Small intestine (tissue), 7 donors: ENCODE data around the gene MYH9. TPM values are rescaled to one million over a fixed set of nuclear protein-coding genes. Genes with fewer than 3 reads are reported as not detected.

Source experiments
- DNase-seq, 2 donors: peaks; one replicate each; pipeline versions ENCODE4 v3.0.0 to v3.0.0-alpha.2; 2013
- FAIRE-seq: peaks from 2 replicates; lab custom pipeline; 2012; peaks lifted over from hg19 to GRCh38; lab: Jason Lieb, UNC
- H3K27ac ChIP-seq, 3 donors: one replicate each; pipeline ENCODE4 v1.5.1; 2013; ENCODE audit warnings: low read length in 2 of 3, mild to moderate bottlenecking in 2 of 3, control low read depth in 1 of 3, inconsistent platforms in 1 of 3, low read depth in 1 of 3, moderate library complexity in 1 of 3
- H3K27me3 ChIP-seq, 3 donors: one replicate each; pipeline ENCODE4 v1.6.1; 2013; ENCODE audit warnings: low read length in 3 of 3, inconsistent platforms in 1 of 3; ENCODE audit not compliant: control insufficient read depth in 3 of 3, insufficient read depth in 3 of 3
- H3K36me3 ChIP-seq, 3 donors: one replicate each; pipeline ENCODE4 v1.6.1; 2013; ENCODE audit warnings: low read length in 3 of 3, inconsistent platforms in 1 of 3, low read depth in 1 of 3, mild to moderate bottlenecking in 1 of 3, moderate library complexity in 1 of 3; ENCODE audit not compliant: control insufficient read depth in 3 of 3, insufficient read depth in 2 of 3
- H3K4me1 ChIP-seq, 3 donors: one replicate each; pipeline ENCODE4 v1.6.1; 2013; ENCODE audit warnings: low read length in 2 of 3, inconsistent platforms in 1 of 3, low read depth in 1 of 3, mild to moderate bottlenecking in 1 of 3, moderate library complexity in 1 of 3; ENCODE audit not compliant: control insufficient read depth in 3 of 3, insufficient read depth in 2 of 3
- H3K4me3 ChIP-seq, 3 donors: one replicate each; pipeline ENCODE4 v1.5.1; 2013; ENCODE audit warnings: low read length in 3 of 3, control low read depth in 1 of 3, inconsistent platforms in 1 of 3, low read depth in 1 of 3, mild to moderate bottlenecking in 1 of 3, moderate library complexity in 1 of 3
- H3K9me3 ChIP-seq, 2 donors: one replicate each; pipeline ENCODE4 v1.6.1; 2013; ENCODE audit warnings: low read depth in 1 of 2, low read length in 1 of 2; ENCODE audit not compliant: control insufficient read depth in 2 of 2, insufficient read depth in 1 of 2
- WGBS, 3 donors: extraction: QIAGEN DNeasy Blood & Tissue Kit; methylation state at CpG; one replicate each; pipeline ENCODE4 v1.1.7; 2013; 5-methylcytosine and 5-hydroxymethylcytosine counted together
- polyA plus RNA-seq, 4 donors: library from polyadenylated mRNA; stranded (reverse) in 3 of 4; unstranded in 1 of 4; fragments of 200-250 nt in 3 of 4; fragments of 120-200 nt in 1 of 4; gene quantifications; one replicate each; pipeline versions ENCODE4 v1.2.1 to v1.2.3, GENCODE V29; 2013
- donor health status: healthy with polysubstance abuse.
- donor health status: control.
- donor health status: control.
- donor health status: Bipolar disorder and iron deficiency.
- donor health status: healthy.

The MYH9 gene
- polyA plus RNA-seq, 4 donors: 95.4 to 188 (median 143) TPM

DNA sequence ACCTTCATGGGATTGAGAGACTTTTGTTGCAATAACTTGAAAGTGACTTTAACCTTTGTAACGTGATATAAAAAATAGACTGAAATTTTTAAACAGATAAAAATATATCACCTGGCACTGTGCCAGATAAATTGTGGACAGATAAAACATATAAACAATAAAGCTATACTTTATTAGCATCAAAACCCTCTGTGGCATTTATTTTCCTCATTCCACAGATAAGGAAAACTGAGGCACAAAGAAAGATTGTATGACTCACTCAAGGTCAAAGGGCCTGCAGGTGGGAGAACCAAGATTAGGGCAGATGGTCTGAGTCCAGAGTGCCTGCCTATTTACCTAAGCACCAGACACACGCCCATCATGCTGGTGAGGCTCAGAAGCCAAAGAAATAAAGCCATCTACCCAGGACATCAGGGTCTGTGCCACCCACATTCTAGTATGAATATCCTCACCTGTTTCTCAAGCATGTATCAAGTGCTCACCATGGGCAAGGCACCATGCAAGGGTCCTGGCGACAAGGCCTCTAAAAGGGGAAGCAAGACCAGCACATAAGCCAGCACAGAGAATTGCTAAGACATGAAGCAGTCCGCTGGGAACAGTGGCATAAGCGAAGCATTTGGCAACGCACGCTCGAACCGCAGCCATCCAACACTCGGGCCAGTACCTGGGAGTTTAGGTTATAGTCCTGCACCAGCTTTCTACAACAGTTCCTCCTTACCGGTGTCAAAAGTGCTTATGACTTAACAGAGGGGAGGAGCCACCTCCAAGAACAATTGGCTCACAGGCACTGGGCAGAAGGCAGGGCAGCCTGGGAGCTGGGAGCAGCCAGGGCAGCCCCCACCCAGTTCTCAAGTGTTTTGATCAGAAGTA is 17.6 kb downstream of the MYH9 start:
- Histone ChIP-seq H3K4me3 (peak overlapping the region in 1 of 3 donors; percentile 28), H3K9me3 (no peaks in the 10 kb centered on the region), H3K27ac (peak overlapping the region; percentile 83 to 93 (median 85)), H3K4me1 (peaks cover 22 to 88% (median 57%) of the 10 kb centered on the region in 3 donors), H3K27me3 (no peaks in the 10 kb centered on the region), H3K36me3 (peaks cover 0 to 53% (median 0%) of the 10 kb centered on the region in 3 donors)
- 8 to 32% (median 14%) methylated on average over 11 of the region's 11 CpGs for WGBS, 3 donors
- DNase-seq: peak; percentile 85 to 98
- peak; percentile 51 for FAIRE-seq

DNA sequence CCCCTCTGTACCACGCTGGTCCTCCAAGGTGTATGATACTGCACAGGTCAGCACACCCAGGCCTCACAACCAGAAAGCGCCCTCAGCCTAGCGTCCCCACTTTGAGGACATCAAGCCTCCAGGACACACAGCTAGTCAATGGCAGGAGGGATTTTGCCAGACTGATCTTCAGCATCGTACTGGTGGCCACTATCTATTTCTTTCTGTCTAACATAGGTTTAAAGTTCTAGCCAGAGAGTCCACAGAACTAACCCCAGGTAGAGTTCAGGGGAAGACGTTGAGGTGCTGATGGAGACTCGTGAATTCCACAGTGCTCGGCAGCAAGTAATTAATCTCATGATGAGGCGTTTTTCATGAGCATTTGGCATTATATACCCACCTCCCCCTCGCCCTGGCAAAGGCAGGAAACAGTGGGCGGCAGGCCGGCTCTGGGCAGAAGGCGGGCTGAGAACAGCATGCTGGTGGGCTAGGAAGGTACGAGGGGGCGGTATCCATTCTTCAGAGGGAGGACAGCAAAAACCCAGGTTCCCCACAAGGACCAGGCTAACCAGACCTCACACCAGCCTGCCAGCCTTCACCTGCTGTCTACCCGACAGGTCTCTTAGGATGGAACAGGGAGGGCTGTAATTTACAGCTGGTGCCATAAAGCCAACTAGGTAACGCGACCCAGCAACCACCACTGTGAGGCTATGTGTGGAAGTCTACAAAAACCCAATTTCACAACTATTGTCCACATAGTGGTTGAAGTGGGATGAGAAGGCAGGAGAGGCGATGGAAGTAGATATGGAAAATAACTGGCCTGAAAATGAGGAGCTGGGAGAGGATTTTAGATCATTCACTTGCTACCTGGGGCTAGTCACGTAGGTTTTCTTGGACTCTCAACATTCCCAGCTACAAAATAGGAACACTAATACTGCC is 18.5 kb downstream of the MYH9 start:
- FAIRE-seq (no peak), DNase-seq (peak; percentile 47)
- Histone ChIP-seq H3K27me3 (no peaks in the 10 kb centered on the region), H3K9me3 (no peaks in the 10 kb centered on the region), H3K4me1 (peaks cover 24 to 91% (median 61%) of the 10 kb centered on the region in 3 donors), H3K27ac (peak overlapping the region; percentile 77 to 93 (median 83)), H3K4me3 (peak overlapping the region in 1 of 3 donors; percentile 25), H3K36me3 (peaks cover 0 to 52% (median 0%) of the 10 kb centered on the region in 3 donors)
- 17 to 35% (median 21%) methylated on average over 19 of the region's 19 CpGs for WGBS, 3 donors

DNA sequence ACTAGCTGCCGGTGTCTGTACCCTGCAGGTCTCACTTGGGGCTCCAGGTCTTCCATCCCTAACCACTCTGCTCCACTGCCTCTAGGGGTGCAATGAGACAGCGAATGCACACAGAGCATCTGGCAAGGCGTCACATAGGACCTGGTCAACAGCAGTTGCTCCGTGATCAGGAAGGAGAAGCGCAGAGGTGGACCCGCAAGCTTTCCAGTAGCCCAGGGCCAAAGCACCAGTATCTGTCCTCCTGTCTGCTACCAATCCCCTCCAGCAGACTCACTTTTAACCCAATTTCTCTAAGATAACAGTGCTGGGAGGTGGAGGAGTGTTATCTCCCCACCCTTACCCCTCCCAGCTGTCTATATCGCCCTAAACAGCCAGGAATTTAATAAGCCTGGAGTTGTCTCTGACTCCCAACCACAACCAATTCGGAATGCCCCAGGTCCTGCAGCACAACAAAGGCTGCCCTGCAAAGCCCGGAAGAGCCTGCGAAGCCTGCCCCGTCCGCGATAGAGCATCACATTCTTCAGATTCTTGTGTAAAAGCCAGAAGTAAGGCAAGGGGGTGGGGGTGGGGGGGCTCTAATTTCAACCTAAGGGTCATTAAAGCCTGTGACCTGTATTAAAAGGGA is 19.3 kb downstream of the MYH9 start:
- H3K9me3 ChIP-seq: no peaks in the 10 kb centered on the region
- peak overlapping the region; percentile 77 to 93 (median 83) for H3K27ac ChIP-seq
- no peaks in the 10 kb centered on the region for H3K27me3 ChIP-seq
- peaks cover 32 to 96% (median 66%) of the 10 kb centered on the region in 3 donors for H3K4me1 ChIP-seq
- DNase-seq (peak in 1 of 2 donors; percentile 56), FAIRE-seq (no peak)
- H3K36me3 ChIP-seq: peaks cover 0 to 54% (median 0%) of the 10 kb centered on the region in 3 donors
- WGBS, 3 donors: 16 to 29% (median 19%) methylated on average over 13 of the region's 13 CpGs
- peak overlapping the region in 1 of 3 donors; percentile 25 for H3K4me3 ChIP-seq

DNA sequence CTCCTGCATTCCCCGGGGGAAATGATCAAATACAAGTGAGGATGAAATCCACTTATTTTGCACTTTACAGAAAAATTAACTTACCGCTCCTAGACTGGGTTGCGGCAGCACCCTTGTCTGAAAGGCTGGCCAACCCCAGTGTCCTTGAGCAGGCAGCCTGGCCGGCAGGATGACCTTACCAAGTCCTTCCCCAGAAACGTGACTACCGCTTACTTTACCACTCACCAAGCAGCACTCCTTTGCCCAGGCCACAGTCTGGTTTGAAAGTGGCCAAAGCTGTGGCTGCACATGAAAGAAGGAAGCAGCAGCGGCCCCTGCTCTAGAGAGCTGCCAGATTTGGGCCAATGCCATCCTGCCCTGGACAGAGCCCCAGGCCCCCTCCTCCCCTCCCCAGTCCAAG is 20.3 kb downstream of the MYH9 start:
- 49 to 65% (median 54%) methylated on average over 7 of the region's 7 CpGs for WGBS, 3 donors
- DNase-seq: no peak
- no peak for FAIRE-seq

DNA sequence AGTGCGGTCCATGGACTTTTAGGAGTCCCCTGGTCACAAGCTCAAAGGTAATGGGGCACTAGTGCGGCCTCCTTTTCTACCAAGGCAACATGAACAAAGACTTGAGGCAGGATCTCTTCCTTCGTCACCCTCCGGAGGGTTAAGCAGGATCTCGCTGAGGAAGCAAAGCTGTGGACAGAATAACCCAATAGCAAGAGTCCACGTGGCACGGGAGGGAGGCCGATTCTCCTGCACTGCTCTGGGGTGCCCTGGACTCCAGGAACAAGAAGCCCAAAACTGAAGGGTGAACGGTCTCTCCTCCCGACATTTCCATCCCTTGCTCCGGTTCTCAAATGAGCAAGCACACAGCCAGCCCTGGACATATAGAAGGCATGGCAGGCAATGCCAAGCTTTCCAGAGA is 20.7 kb downstream of the MYH9 start:
- peaks cover 0 to 52% (median 0%) of the 10 kb centered on the region in 3 donors for H3K36me3 ChIP-seq
- 62 to 72% (median 62%) methylated on average over 11 of the region's 11 CpGs for WGBS, 3 donors
- H3K4me1 ChIP-seq: peaks cover 32 to 98% (median 75%) of the 10 kb centered on the region in 3 donors
- no peak for DNase-seq
- no peaks in the 10 kb centered on the region for H3K9me3 ChIP-seq
- no peak overlapping the region for H3K4me3 ChIP-seq
- H3K27me3 ChIP-seq: no peaks in the 10 kb centered on the region
- H3K27ac ChIP-seq: peak overlapping the region in 1 of 3 donors; percentile 93
- no peak for FAIRE-seq

More for the DNA sequence above, 20.3 kb downstream of the MYH9 start:
- Histone ChIP-seq H3K36me3 (peaks cover 0 to 52% (median 0%) of the 10 kb centered on the region in 3 donors), H3K9me3 (no peaks in the 10 kb centered on the region), H3K4me1 (peaks cover 31 to 96% (median 73%) of the 10 kb centered on the region in 3 donors), H3K27me3 (no peaks in the 10 kb centered on the region), H3K4me3 (no peak overlapping the region), H3K27ac (peak overlapping the region in 2 of 3 donors; percentile 13 to 93)

DNA sequence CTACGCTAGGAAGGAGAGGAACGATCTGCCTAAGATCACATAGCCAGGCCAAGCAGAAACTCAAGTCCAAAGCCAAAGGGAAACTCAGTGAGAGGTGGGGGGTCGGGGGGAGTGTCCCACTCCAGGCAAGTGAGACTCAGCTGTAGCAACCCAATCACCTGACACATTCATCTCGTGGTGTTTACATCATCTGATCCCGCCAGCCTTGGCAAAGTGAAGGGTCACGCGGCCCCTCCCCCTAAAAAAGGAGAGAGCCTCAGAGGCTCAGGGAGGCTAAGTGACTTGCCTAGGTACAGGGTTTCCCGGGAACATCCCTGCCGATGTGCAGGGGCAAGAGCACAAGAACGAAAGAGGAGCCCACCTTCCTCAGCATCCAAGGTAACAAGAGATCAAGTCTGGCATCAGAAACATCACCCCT is 21.5 kb downstream of the MYH9 start:
- no peak for DNase-seq
- no peak overlapping the region for H3K4me3 ChIP-seq
- WGBS, 3 donors: 46 to 64% (median 51%) methylated on average over 10 of the region's 10 CpGs
- H3K36me3 ChIP-seq: peaks cover 0 to 54% (median 0%) of the 10 kb centered on the region in 3 donors
- H3K9me3 ChIP-seq: no peaks in the 10 kb centered on the region
- FAIRE-seq: no peak
- H3K27ac ChIP-seq: peak overlapping the region in 2 of 3 donors; percentile 45 to 93
- H3K27me3 ChIP-seq: no peaks in the 10 kb centered on the region
- H3K4me1 ChIP-seq: peaks cover 32 to 98% (median 72%) of the 10 kb centered on the region in 3 donors

DNA sequence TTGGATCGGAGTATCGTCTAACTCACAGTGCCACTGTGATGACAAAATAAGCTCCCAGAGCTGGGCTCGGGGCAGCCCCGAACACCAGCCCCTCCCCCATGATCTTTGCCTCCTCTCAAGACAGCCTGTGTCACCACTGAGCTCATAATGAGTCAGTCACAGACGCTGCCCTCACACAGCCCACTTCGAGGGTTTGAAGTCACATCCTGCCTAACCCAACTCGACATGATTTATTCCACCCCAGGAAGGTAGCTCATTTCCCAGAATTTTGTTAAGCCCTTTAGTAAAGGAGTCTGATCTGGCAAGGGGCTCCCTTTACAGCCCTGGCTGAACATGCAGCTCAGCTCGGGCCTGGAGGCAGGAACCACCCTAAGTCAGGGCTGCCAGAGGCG is 22.8 kb downstream of the MYH9 start:
- DNase-seq (peak; percentile 84 to 88), FAIRE-seq (no peak)
- WGBS, 3 donors: 21 to 25% (median 22%) methylated on average over 9 of the region's 9 CpGs
- Histone ChIP-seq H3K4me1 (peaks cover 39 to 97% (median 72%) of the 10 kb centered on the region in 3 donors), H3K27ac (peak overlapping the region in 2 of 3 donors; percentile 76 to 93), H3K36me3 (peaks cover 0 to 54% (median 0%) of the 10 kb centered on the region in 3 donors), H3K9me3 (no peaks in the 10 kb centered on the region), H3K27me3 (no peaks in the 10 kb centered on the region), H3K4me3 (no peak overlapping the region)
